ENCODE data around the gene CBFA2T2.

The CBFA2T2 gene

DNA sequence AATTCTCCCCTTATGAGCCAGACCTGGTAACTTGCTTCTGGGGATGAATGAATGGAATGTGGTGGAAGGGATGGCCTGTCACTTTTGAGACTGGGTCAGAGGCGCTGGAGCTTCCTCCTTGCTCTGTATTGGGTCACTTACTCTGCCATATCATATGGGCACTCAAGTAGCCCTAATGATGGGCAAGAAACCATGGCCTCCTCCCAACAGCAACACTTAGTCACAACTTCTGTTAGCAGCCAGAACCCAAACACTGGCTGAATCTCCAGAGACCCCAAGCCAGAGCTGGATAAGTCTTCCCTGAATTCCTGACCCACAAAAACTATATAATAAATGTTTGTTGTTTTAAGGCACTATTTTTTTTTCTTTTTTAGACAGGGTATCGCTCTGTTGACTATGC is 190.8 kb downstream of the CBFA2T2 start:
- Histone ChIP-seq H3K36me3 (ENCODE audit: insufficient read depth, low read length) (peaks cover 37% of the 10 kb centered on the region), H3K9me3 (ENCODE audit: low read length) (no peaks in the 10 kb centered on the region), H3K4me1 (ENCODE audit: insufficient read depth, low read length) (peaks cover 24% of the 10 kb centered on the region), H2AFZ (ENCODE audit: low read depth, low read length) (no peak overlapping the region), H3K27me3 (ENCODE audit: insufficient read depth, low read length) (no peaks in the 10 kb centered on the region), H3K4me3 (ENCODE audit: low read length) (no peak overlapping the region)

DNA sequence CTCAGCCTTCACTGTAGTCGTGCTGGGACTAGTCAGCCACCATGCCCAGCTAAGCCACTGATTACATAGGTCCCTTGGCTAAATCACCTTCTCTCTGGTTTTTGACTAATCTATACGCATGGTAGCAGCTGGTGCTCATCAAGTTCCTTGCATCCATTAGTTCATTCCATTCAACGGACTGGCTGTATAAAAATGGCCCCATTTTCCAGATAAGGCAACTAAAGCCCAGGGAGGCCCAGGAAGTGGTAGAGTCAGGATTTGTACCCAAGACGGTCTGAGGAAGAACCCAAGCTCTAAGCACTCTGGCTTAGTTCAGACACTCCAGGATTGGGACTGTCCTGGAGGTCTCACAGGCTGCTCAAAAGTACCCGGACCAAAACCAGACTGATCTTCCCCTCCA is 191.4 kb downstream of the CBFA2T2 start:
- Histone ChIP-seq H3K4me3 (ENCODE audit: low read length) (no peak overlapping the region), H3K36me3 (ENCODE audit: insufficient read depth, low read length) (peaks cover 35% of the 10 kb centered on the region), H2AFZ (ENCODE audit: low read depth, low read length) (no peak overlapping the region), H3K9me3 (ENCODE audit: low read length) (no peaks in the 10 kb centered on the region), H3K4me1 (ENCODE audit: insufficient read depth, low read length) (peaks cover 18% of the 10 kb centered on the region), H3K27me3 (ENCODE audit: insufficient read depth, low read length) (no peaks in the 10 kb centered on the region)

DNA sequence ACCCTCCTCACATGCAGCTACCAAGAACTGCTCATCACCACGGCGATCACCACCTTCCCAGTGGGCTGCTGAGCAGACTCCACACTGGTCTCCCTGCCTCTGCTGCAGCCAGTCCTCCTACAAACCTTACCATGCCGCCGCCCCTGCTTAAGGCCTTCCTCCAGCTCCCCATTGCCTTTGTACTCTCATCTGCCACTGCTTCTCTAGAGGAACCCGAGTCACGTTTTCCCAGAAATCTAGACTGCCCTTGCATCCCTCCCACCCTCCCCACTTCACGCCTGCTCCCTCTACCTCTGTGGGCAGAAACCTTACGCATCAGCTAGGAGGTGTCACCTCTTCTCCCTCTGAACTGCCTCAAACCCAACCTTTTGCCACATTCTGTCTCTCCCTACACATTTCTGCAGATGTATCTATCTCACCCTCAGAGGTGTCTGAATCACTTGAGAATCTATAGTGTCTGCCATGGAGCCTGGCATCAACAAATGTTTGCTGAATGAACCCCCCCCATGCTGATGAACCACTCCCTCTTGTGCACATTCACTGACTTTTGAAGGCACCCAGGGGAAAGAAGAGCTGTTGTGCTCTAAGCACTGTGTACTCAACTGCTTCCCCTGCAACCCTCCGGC is 191.9 kb downstream of the CBFA2T2 start:
- Histone ChIP-seq H2AFZ (ENCODE audit: low read depth, low read length) (no peak overlapping the region), H3K36me3 (ENCODE audit: insufficient read depth, low read length) (peaks cover 30% of the 10 kb centered on the region), H3K9me3 (ENCODE audit: low read length) (no peaks in the 10 kb centered on the region), H3K4me1 (ENCODE audit: insufficient read depth, low read length) (peaks cover 17% of the 10 kb centered on the region), H3K4me3 (ENCODE audit: low read length) (no peak overlapping the region), H3K27me3 (ENCODE audit: insufficient read depth, low read length) (no peaks in the 10 kb centered on the region)

DNA sequence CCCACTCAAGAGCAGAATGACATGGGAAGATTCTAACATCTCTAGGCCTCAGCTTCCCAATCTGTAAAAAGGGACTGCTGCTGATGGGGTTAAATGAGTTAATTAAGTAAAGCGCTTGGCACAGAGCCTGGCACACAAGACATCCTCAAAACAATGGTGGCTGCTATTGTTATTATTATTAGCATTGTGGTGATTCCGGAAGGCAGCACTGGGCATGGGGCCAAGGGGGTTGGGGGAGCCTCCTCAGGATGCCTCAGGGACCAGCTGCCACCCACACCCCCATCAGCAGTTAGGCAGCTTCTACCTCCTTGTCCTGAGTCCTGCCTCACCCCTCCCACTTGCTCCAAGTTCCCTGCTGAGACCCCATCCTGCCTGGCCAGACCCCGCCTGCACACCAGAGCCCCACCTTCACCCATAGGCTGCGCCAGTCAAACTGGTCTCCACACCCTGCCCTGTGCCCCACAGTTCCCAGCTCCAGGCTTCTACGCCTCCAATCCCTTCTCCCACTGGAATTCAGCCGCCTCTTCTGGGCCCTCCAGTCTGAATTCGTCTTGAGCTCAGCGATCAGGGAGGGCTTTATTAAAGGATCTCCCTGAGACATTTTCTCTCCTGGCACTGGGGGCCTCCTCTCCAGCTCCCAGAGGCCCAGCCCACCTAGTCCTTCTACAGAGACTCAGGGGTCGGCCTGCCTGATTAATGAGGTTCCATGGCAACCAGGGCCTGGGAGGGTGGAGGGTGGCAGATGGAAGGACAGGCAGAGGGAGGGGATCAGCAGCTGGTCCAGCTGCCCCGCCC is 194.8 kb downstream of the CBFA2T2 start:
- no peak overlapping the region for H2AFZ ChIP-seq (ENCODE audit: low read depth, low read length)
- H3K9me3 ChIP-seq (ENCODE audit: low read length): no peaks in the 10 kb centered on the region
- peak overlapping the region; percentile 68 for H3K4me3 ChIP-seq (ENCODE audit: low read length)
- peaks cover 6% of the 10 kb centered on the region for H3K36me3 ChIP-seq (ENCODE audit: insufficient read depth, low read length)
- H3K4me1 ChIP-seq (ENCODE audit: insufficient read depth, low read length): peaks cover 18% of the 10 kb centered on the region
- no peaks in the 10 kb centered on the region for H3K27me3 ChIP-seq (ENCODE audit: insufficient read depth, low read length)

DNA sequence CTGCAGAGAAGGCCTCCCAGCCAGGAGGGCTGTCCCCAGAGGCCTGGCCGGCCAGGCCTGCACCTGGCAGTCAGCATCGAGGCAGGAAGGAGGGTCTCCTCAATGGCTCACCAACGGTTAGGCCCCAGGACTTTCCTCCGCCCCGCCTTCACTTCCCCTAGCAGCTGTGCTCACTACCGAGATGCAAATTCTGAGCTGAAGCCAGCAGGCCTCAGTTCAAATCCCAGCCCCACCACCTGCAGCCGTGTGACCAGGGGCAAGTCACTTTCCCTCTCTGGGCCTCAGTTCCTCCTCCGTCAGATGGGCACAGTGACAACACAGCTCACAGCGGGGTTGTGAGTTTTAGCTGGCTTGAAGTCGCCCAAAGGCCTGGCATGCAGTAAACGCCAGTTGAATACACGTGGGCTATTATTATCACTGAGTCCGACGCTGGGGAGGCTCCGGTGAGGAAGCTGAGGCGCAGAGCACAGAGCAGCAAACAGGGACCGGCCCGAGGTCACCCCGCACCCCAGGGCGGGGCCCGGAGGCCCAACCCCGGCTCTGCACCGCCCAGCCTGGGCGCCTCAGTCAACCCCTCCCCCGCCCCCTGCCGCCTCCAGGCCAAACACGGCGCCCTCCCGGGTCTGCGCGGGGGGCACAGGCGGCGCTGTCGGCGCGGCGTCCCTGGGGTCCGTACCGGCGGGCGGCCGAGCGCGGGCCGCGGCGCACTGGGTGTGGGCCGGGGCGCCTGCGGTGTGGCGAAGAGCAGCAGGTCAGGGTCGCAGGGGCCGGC is 195.6 kb downstream of the CBFA2T2 start:
- peaks cover 24% of the 10 kb centered on the region for H3K4me1 ChIP-seq (ENCODE audit: insufficient read depth, low read length)

DNA sequence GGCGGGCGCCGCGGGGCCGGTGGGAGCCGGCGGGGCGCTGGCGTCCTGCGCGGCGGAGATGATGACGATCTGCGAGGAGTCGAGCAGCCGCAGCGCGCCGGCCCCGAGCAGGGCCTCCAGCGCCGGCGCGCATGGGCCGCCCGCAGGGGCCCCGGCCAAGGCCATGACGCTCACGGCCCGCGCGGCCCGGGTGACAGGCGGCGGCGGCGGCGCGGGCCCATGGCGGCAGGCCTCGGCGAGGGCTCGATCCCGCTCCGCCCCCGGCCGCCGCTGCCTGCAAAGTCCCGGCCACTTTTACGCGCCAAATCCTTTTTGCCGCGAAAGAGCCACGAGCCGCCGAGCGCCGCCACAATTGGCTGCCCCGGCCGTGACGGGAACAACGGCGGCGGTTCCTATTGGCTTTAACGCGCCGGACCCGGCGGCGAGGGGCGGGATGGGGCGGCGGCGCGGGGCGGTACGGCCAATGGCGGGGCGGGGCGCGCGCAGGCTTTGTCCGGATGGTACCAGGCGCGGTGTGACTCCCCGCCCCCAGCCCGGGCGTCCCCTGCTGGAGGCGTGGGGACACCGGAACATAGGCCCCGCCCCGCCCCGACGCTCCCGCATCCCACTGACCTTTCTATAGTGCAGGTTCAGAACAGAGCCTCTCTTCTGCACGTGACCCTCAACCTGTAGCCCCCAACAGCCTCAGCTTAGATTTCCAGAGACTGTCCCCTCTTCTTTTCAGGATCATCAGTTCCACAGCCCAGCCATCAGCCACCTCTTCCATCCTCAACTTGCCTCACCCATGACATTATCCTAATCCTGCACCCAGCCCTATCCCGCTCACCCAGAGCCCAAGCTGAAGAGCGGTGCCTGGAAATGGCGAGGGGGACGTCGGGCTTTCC is 196.4 kb downstream of the CBFA2T2 start, which contains the start of gene E2F1:
Gene E2F1, minus strand, starts transcription at position 286 of the 884 bp plus-strand sequence. Its CDS starts 121 bp downstream, at position 165.
- no peaks in the 10 kb centered on the region for H3K27me3 ChIP-seq (ENCODE audit: insufficient read depth, low read length)
- peak within 1 kb of the TSS; percentile 68 for H3K4me3 ChIP-seq (ENCODE audit: low read length)
- no peaks in the 10 kb centered on the region for H3K36me3 ChIP-seq (ENCODE audit: insufficient read depth, low read length)
- H2AFZ ChIP-seq (ENCODE audit: low read depth, low read length): peak within 1 kb of the TSS; percentile 50
- H3K9me3 ChIP-seq (ENCODE audit: low read length): no peaks in the 10 kb centered on the region
- H3K4me1 ChIP-seq (ENCODE audit: insufficient read depth, low read length): peaks cover 24% of the 10 kb centered on the region

More for the DNA sequence above, 195.6 kb downstream of the CBFA2T2 start:
- Histone ChIP-seq H3K4me3 (ENCODE audit: low read length) (peak overlapping the region; percentile 68), H3K27me3 (ENCODE audit: insufficient read depth, low read length) (no peaks in the 10 kb centered on the region), H2AFZ (ENCODE audit: low read depth, low read length) (no peak overlapping the region), H3K36me3 (ENCODE audit: insufficient read depth, low read length) (no peaks in the 10 kb centered on the region), H3K9me3 (ENCODE audit: low read length) (no peaks in the 10 kb centered on the region)

DNA sequence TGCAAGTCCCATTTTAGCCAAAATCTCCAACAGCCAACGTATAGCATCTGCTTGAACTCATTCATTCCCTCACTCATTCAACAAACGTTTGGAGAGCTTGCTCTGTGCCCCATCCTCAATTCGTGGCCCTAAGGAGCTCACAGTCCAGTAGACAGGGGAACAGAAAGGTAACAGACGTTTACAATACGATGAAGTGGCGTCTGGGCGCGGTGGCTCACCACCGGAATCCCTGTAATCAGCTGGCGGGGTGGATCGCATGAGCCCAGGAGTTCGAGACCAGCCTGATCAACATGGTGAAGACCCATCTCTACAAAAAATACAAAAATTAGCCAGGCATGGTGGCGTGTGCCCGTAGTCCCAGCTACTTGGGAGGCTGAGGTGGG is 197.1 kb downstream of the CBFA2T2 start:
- Histone ChIP-seq H3K4me3 (ENCODE audit: low read length) (peak overlapping the region; percentile 39), H3K9me3 (ENCODE audit: low read length) (no peaks in the 10 kb centered on the region), H3K27me3 (ENCODE audit: insufficient read depth, low read length) (no peaks in the 10 kb centered on the region), H2AFZ (ENCODE audit: low read depth, low read length) (peak overlapping the region; percentile 50), H3K36me3 (ENCODE audit: insufficient read depth, low read length) (no peaks in the 10 kb centered on the region), H3K4me1 (ENCODE audit: insufficient read depth, low read length) (peaks cover 24% of the 10 kb centered on the region)

DNA sequence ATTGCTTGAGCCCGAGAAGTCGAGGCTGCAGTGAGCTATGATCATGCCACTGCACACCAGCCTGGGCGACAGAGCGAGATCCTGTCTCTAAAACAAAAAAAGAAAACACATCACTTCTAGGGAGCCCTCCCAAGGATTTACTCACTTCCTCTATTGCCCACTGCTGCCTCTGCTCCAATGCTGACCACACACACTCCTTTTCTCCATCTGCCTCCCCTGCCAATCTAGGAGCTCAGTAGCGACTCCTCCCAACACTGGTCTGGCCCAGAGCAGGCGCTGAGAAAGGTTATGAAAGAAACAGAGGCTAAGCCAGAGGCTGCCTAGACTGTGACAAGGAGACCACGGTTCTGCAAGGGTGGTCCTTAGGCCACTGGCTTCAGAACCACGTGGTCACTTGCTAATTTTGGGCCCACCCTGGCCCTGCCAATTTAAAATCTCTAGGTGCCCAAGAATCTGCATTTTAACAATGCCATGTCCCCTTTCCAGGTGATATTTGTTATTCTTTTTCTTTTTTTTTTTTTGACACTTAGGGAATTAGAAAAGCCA is 197.5 kb downstream of the CBFA2T2 start:
- Histone ChIP-seq H3K36me3 (ENCODE audit: insufficient read depth, low read length) (no peaks in the 10 kb centered on the region), H3K27me3 (ENCODE audit: insufficient read depth, low read length) (no peaks in the 10 kb centered on the region), H2AFZ (ENCODE audit: low read depth, low read length) (peak overlapping the region; percentile 50), H3K4me3 (ENCODE audit: low read length) (no peak overlapping the region), H3K4me1 (ENCODE audit: insufficient read depth, low read length) (peaks cover 24% of the 10 kb centered on the region), H3K9me3 (ENCODE audit: low read length) (no peaks in the 10 kb centered on the region)

DNA sequence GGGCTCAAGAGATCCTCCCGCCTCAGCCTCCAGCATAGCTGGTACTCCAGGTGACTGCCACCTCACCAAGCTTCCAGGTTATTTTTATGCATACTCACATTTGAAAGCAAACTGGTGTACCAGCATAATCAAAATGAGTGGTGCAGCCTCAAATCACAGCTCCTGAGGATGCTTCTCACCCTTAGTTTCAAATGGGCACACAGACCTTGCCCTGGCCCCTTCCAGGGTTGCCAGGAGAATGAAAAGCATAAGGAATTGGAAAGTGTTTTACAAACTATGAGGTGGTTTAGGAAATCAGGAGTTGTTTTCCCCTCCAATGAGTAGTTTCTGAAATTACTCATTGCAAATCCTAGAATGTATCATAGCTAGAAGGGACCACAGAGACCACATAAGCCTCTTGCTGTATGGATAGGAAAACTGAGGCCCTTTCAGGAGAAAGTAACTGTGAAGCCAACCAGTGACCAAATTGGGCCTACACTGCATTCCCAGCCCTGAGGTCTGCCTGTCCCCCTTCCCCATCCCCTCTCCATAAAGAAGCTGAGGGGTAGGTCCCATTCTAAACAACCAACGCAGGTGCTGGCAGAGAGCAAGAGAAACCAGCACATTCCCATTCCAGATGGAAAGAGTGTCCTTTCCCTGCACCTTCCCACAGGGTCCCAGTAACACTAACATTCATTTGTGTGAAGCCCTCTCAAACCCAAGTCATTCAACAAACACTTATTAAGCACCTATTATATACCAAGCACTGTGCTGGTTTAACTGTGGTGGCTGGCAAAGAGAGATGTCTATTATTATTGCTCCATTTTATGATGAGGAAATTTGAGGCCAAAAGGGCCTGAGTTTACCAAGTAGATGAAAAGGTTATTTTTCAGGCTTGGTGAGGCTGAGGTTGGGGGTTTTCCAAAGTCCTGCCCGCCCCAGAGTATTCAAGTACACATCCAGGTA is 198.4 kb downstream of the CBFA2T2 start:
- Histone ChIP-seq H3K36me3 (ENCODE audit: insufficient read depth, low read length) (no peaks in the 10 kb centered on the region), H3K27me3 (ENCODE audit: insufficient read depth, low read length) (no peaks in the 10 kb centered on the region), H3K9me3 (ENCODE audit: low read length) (no peaks in the 10 kb centered on the region), H2AFZ (ENCODE audit: low read depth, low read length) (no peak overlapping the region), H3K4me3 (ENCODE audit: low read length) (no peak overlapping the region), H3K4me1 (ENCODE audit: insufficient read depth, low read length) (peaks cover 27% of the 10 kb centered on the region)

DNA sequence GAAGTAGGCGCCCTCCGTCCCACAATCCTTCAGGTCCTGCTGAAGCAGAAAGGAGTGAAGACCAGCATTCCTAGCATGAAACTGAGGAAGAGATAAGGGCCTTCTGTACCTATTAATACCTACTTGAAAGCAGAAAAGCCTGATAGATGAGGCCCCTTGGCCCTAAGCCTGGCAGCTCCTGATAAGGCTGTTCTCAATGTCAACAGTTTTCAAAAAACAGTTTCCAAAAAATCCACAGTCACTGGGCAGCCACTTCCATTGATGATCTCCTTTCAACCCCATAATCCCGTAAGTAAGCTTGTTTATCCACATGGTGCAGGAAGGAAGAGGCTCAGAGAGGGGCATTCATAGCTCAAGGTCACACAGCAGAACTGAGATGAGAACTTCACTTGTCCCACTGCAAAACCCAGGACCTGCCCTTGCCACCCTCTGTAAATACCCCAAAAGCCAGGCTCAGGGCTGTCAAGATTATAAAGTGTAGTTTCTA is 199.1 kb downstream of the CBFA2T2 start:
- H2AFZ ChIP-seq (ENCODE audit: low read depth, low read length): no peak overlapping the region
- no peaks in the 10 kb centered on the region for H3K9me3 ChIP-seq (ENCODE audit: low read length)
- peaks cover 34% of the 10 kb centered on the region for H3K4me1 ChIP-seq (ENCODE audit: insufficient read depth, low read length)
- no peaks in the 10 kb centered on the region for H3K27me3 ChIP-seq (ENCODE audit: insufficient read depth, low read length)
- no peaks in the 10 kb centered on the region for H3K36me3 ChIP-seq (ENCODE audit: insufficient read depth, low read length)
- no peak overlapping the region for H3K4me3 ChIP-seq (ENCODE audit: low read length)

DNA sequence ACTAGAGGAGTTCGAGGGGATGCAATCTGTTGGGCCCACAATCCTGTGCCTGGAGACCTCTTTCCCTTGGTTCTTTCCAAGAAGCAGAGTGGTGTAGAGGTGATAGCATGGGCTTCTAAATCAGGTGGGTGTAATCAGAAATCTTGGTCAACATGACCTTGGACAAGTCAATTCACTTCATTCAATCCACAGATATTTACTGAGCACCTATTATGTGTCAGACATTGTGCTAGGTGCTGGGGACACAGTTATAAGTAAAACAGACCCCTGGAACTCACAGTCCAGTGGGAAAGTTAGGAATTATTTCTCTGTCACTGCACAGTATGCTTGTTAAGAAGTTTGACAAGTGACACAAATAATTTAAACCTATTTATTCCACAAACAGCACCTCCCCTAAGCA is 199.6 kb downstream of the CBFA2T2 start:
- Histone ChIP-seq H3K36me3 (ENCODE audit: insufficient read depth, low read length) (no peaks in the 10 kb centered on the region), H2AFZ (ENCODE audit: low read depth, low read length) (no peak overlapping the region), H3K4me1 (ENCODE audit: insufficient read depth, low read length) (peaks cover 34% of the 10 kb centered on the region), H3K27me3 (ENCODE audit: insufficient read depth, low read length) (no peaks in the 10 kb centered on the region), H3K9me3 (ENCODE audit: low read length) (no peaks in the 10 kb centered on the region), H3K4me3 (ENCODE audit: low read length) (no peak overlapping the region)
